CD4-positive, CD25-positive, alpha-beta regulatory T cell (primary cell): ENCODE data around the gene FAM219A. TPM values are rescaled to one million over a fixed set of nuclear protein-coding genes. Genes with fewer than 3 reads are reported as not detected.

ENCODE experiments used
- ATAC-seq, 2 donors: fragments of 150-1000 bp; cut with Tn5 transposase; one replicate each; pipeline ENCODE4 v1.10.0; 2021; ENCODE audit warnings: low read depth in 2 of 2, moderate number of reproducible peaks in 2 of 2, moderate library complexity in 1 of 2
- DNase-seq, 3 donors: peaks; one replicate each; pipeline versions ENCODE4 v3.0.0 to v3.0.0-alpha.2; 2012 to 2022; ENCODE audit warnings: mixed read lengths in 1 of 3
- H3K27ac ChIP-seq: one replicate; pipeline ENCODE4 v1.7.0; 2013; ENCODE audit warnings: mild to moderate bottlenecking, low read length; ENCODE audit not compliant: insufficient read depth, poor library complexity, severe bottlenecking
- H3K27me3 ChIP-seq: one replicate; pipeline ENCODE4 v1.7.0; 2013; ENCODE audit warnings: low read length; ENCODE audit not compliant: control insufficient read depth, insufficient read depth
- H3K36me3 ChIP-seq: one replicate; pipeline ENCODE4 v1.7.0; 2013; ENCODE audit warnings: mild to moderate bottlenecking, low read length, moderate library complexity; ENCODE audit not compliant: control insufficient read depth, insufficient read depth
- H3K4me1 ChIP-seq: 2 replicates; pipeline ENCODE4 v1.7.0; 2013; ENCODE audit warnings: mild to moderate bottlenecking, low read length; ENCODE audit not compliant: insufficient read depth, control insufficient read depth, poor library complexity, severe bottlenecking
- H3K4me3 ChIP-seq: one replicate; pipeline ENCODE4 v1.7.0; 2013; ENCODE audit warnings: low read depth, mild to moderate bottlenecking, low read length, moderate library complexity
- H3K9me3 ChIP-seq, 2 experiments: 1 replicate in 1 of 2; 2 replicates in 1 of 2; pipeline ENCODE4 v1.7.0; 2013; ENCODE audit warnings: low read length in 2 of 2, mild to moderate bottlenecking in 1 of 2, moderate library complexity in 1 of 2; ENCODE audit not compliant: control insufficient read depth in 2 of 2
- H3K27ac Mint-ChIP-seq, 3 donors: one replicate each; pipeline ENCODE4 v1.8.0; 2020 to 2022; ENCODE audit warnings: mild to moderate bottlenecking in 3 of 3, mixed read lengths in 3 of 3, moderate library complexity in 2 of 3
- H3K27me3 Mint-ChIP-seq: one replicate; pipeline ENCODE4 v1.8.0; 2022; ENCODE audit warnings: mild to moderate bottlenecking, mixed read lengths
- H3K36me3 Mint-ChIP-seq: one replicate; pipeline ENCODE4 v1.8.0; 2020; ENCODE audit warnings: mixed read lengths
- H3K4me1 Mint-ChIP-seq, 4 donors: one replicate each; pipeline ENCODE4 v1.8.0; 2020 to 2022; ENCODE audit warnings: mixed read lengths in 4 of 4, mild to moderate bottlenecking in 1 of 4
- H3K4me3 Mint-ChIP-seq, 4 donors: one replicate each; pipeline ENCODE4 v1.8.0; 2020 to 2022; ENCODE audit warnings: mild to moderate bottlenecking in 4 of 4, mixed read lengths in 4 of 4, moderate library complexity in 3 of 4
- H3K9me3 Mint-ChIP-seq, 7 donors: one replicate each; pipeline ENCODE4 v1.8.0; 2020 to 2022; ENCODE audit warnings: mixed read lengths in 7 of 7, mild to moderate bottlenecking in 3 of 7, moderate library complexity in 2 of 7
- polyA plus RNA-seq, 4 donors: library from polyadenylated mRNA; unstranded; fragments of 300-500 nt; fragmentation: Illumina TruSeq; gene quantifications; one replicate each; pipeline ENCODE4 v1.2.3, GENCODE V29; 2021
- total RNA-seq: library from RNA; stranded (reverse); gene quantifications from one replicate; pipeline ENCODE4 v1.2.3, GENCODE V29; 2022

FAM219A gene
- total and polyA plus RNA-seq, 5 donors from 2014 or later: 0.70 to 16.9 (median 1.1) TPM

- Histone ChIP-seq H3K36me3 (no peaks in the 10 kb centered on the region), H3K27ac (no peak overlapping the region), H3K4me1 (peaks cover 23% of the 10 kb centered on the region), H3K9me3 (no peaks in the 10 kb centered on the region), H3K27me3 (no peaks in the 10 kb centered on the region), H3K4me3 (no peak overlapping the region)
- peaks cover 7 to 39% (median 15%) of the 10 kb centered on the region in 4 donors for H3K4me1 Mint-ChIP-seq
- H3K9me3 Mint-ChIP-seq: peaks cover 0 to 2% (median 0%) of the 10 kb centered on the region in 7 donors
- no peaks in the 10 kb centered on the region for H3K27me3 Mint-ChIP-seq
- H3K36me3 Mint-ChIP-seq: peaks cover 5% of the 10 kb centered on the region
- DNase-seq (no peak), ATAC-seq (no peak)
- peak overlapping the region in 1 of 4 donors; percentile 44 for H3K4me3 Mint-ChIP-seq
- H3K27ac Mint-ChIP-seq: peak overlapping the region in 1 of 3 donors; percentile 63
These were observed 84.0 kb downstream of the FAM219A start for GRCh38 chr9:34374339-34374738.

GRCh38 chr9:34373749-34374148 lies 84.6 kb downstream of the FAM219A start:
- no peaks in the 10 kb centered on the region for H3K9me3 ChIP-seq
- H3K27ac Mint-ChIP-seq: peak overlapping the region in 2 of 3 donors; percentile 26 to 50

GRCh38 chr9:34372467-34373011 lies 85.8 kb downstream of the FAM219A start:
- peaks cover 10% of the 10 kb centered on the region for H3K36me3 Mint-ChIP-seq
- H3K9me3 Mint-ChIP-seq: peaks cover 0 to 2% (median 0%) of the 10 kb centered on the region in 7 donors
- H3K4me1 ChIP-seq: peaks cover 16% of the 10 kb centered on the region
- H3K27ac Mint-ChIP-seq: no peak overlapping the region
- no peak overlapping the region for H3K4me3 ChIP-seq
- H3K9me3 ChIP-seq: no peaks in the 10 kb centered on the region
- H3K27me3 Mint-ChIP-seq: no peaks in the 10 kb centered on the region
- H3K27ac ChIP-seq: no peak overlapping the region
- H3K4me3 Mint-ChIP-seq: peak overlapping the region in 2 of 4 donors; percentile 43 to 52
- DNase-seq (no peak), ATAC-seq (no peak)
- H3K27me3 ChIP-seq: no peaks in the 10 kb centered on the region
- peaks cover 4 to 33% (median 12%) of the 10 kb centered on the region in 4 donors for H3K4me1 Mint-ChIP-seq
- H3K36me3 ChIP-seq: no peaks in the 10 kb centered on the region

More at GRCh38 chr9:34373749-34374148, 84.6 kb downstream of the FAM219A start:
- Histone ChIP-seq H3K27me3 (no peaks in the 10 kb centered on the region), H3K36me3 (no peaks in the 10 kb centered on the region), H3K4me1 (peaks cover 20% of the 10 kb centered on the region), H3K4me3 (no peak overlapping the region), H3K27ac (no peak overlapping the region)
- DNase-seq (no peak), ATAC-seq (no peak)
- Mint-ChIP-seq H3K4me3 (peak overlapping the region in 1 of 4 donors; percentile 44), H3K9me3 (peaks cover 0 to 2% (median 0%) of the 10 kb centered on the region in 7 donors), H3K36me3 (peaks cover 7% of the 10 kb centered on the region), H3K27me3 (no peaks in the 10 kb centered on the region), H3K4me1 (peaks cover 4 to 33% (median 12%) of the 10 kb centered on the region in 4 donors)

GRCh38 chr9:34371886-34372466 lies 86.4 kb downstream of the FAM219A start:
- Mint-ChIP-seq H3K4me3 (no peak overlapping the region), H3K27me3 (no peaks in the 10 kb centered on the region), H3K9me3 (peaks cover 0 to 2% (median 0%) of the 10 kb centered on the region in 7 donors), H3K36me3 (peaks cover 10% of the 10 kb centered on the region), H3K27ac (no peak overlapping the region), H3K4me1 (peaks cover 4 to 31% (median 11%) of the 10 kb centered on the region in 4 donors)
- ATAC-seq (no peak), DNase-seq (no peak)
- H3K9me3 ChIP-seq: no peaks in the 10 kb centered on the region
- peaks cover 11% of the 10 kb centered on the region for H3K4me1 ChIP-seq
- no peaks in the 10 kb centered on the region for H3K36me3 ChIP-seq
- H3K4me3 ChIP-seq: no peak overlapping the region
- H3K27ac ChIP-seq: no peak overlapping the region
- no peaks in the 10 kb centered on the region for H3K27me3 ChIP-seq

GRCh38 chr9:34370970-34371880 lies 87.1 kb downstream of the FAM219A start:
- no peaks in the 10 kb centered on the region for H3K36me3 ChIP-seq
- no peak overlapping the region for H3K27ac ChIP-seq
- Mint-ChIP-seq H3K27ac (peak overlapping the region in 1 of 3 donors; percentile 55), H3K4me3 (peak overlapping the region in 3 of 4 donors; percentile 33 to 82 (median 70)), H3K4me1 (peaks cover 4 to 27% (median 8%) of the 10 kb centered on the region in 4 donors), H3K27me3 (no peaks in the 10 kb centered on the region), H3K36me3 (peaks cover 10% of the 10 kb centered on the region), H3K9me3 (peaks cover 0 to 2% (median 0%) of the 10 kb centered on the region in 7 donors)
- H3K4me1 ChIP-seq: peaks cover 6% of the 10 kb centered on the region
- H3K27me3 ChIP-seq: no peaks in the 10 kb centered on the region
- DNase-seq: peak in 1 of 3 donors; percentile 30
- H3K9me3 ChIP-seq: no peaks in the 10 kb centered on the region
- H3K4me3 ChIP-seq: no peak overlapping the region
- ATAC-seq: peak; percentile 26 to 48

- H3K9me3 Mint-ChIP-seq: peaks cover 0 to 2% (median 0%) of the 10 kb centered on the region in 7 donors
- peaks cover 2 to 19% (median 4%) of the 10 kb centered on the region in 4 donors for H3K4me1 Mint-ChIP-seq
- Histone ChIP-seq H3K4me1 (no peaks in the 10 kb centered on the region), H3K36me3 (no peaks in the 10 kb centered on the region), H3K27ac (no peak overlapping the region), H3K9me3 (no peaks in the 10 kb centered on the region), H3K27me3 (no peaks in the 10 kb centered on the region), H3K4me3 (no peak overlapping the region)
- H3K27ac Mint-ChIP-seq: peak overlapping the region in 2 of 3 donors; percentile 38 to 55
- H3K27me3 Mint-ChIP-seq: no peaks in the 10 kb centered on the region
- peak overlapping the region in 2 of 4 donors; percentile 70 to 82 for H3K4me3 Mint-ChIP-seq
- peaks cover 10% of the 10 kb centered on the region for H3K36me3 Mint-ChIP-seq
- ATAC-seq: no peak
- no peak for DNase-seq
These were observed 87.9 kb downstream of the FAM219A start for GRCh38 chr9:34370335-34370969.

- H3K36me3 ChIP-seq: no peaks in the 10 kb centered on the region
- H3K4me3 ChIP-seq: no peak overlapping the region
- Mint-ChIP-seq H3K4me1 (peaks cover 0 to 13% (median 2%) of the 10 kb centered on the region in 4 donors), H3K4me3 (no peak overlapping the region), H3K27me3 (no peaks in the 10 kb centered on the region), H3K9me3 (peaks cover 0 to 2% (median 0%) of the 10 kb centered on the region in 7 donors), H3K27ac (peak overlapping the region in 1 of 3 donors; percentile 26), H3K36me3 (peaks cover 10% of the 10 kb centered on the region)
- H3K27ac ChIP-seq: no peak overlapping the region
- H3K4me1 ChIP-seq: no peaks in the 10 kb centered on the region
- ATAC-seq: no peak
- no peaks in the 10 kb centered on the region for H3K27me3 ChIP-seq
- H3K9me3 ChIP-seq: no peaks in the 10 kb centered on the region
- DNase-seq: no peak
These were observed 88.7 kb downstream of the FAM219A start for GRCh38 chr9:34369636-34370035.
